HCT116 (cell line): Measurements from ENCODE around the gene MBNL2. TPM values are rescaled to one million over a fixed set of nuclear protein-coding genes. Genes with fewer than 3 reads are reported as not detected.

Experiments used
- ATAC-seq: fragments of 200-7000 bp; cut with Tn5 transposase; 2 replicates; pipeline ENCODE4 v1.9.1; 2020; ENCODE audit warnings: mild to moderate bottlenecking, moderate library complexity
- BruUV-seq: library from RNA; stranded (reverse); fragments of 400-500 nt; replicated peaks from 2 replicates; lab custom pipeline; 2021; lab: Mats Ljungman, UMichigan
- CTCF ChIA-PET: fragments of 300-600 bp; sonication (Branson Sonifier 250); formaldehyde crosslinking; loops from one replicate; lab custom pipeline; 2021; ENCODE audit warnings: antibody characterized with exemption; lab: Charles Lee
- POLR2A ChIA-PET: fragments of 300-600, 350-600 bp; sonication (Branson Sonifier 250); formaldehyde crosslinking; loops from one replicate; lab custom pipeline; 2021; ENCODE audit warnings: antibody characterized with exemption; lab: Charles Lee
- RAD21 ChIA-PET, 2 experiments: fragments of 300-600 bp; sonication (Branson Sonifier 250); formaldehyde crosslinking; loops; one replicate each; lab custom pipeline; 2023; ENCODE audit warnings: low total read pairs in 2 of 2; ENCODE audit not compliant: uncharacterized antibody in 2 of 2, unreplicated experiment in 2 of 2, low non-redundant PET in 1 of 2; lab: Charles Lee
- DNase-seq: peaks from one replicate; pipeline ENCODE4 v3.0.0-alpha.2; 2010; ENCODE audit warnings: low read depth, low spot score
- H2AFZ ChIP-seq: fragments of 200-600 bp; shearing (Covaris generic), sonication (generic); 2 replicates; pipeline ENCODE4 v1.6.1; 2017; ENCODE audit warnings: low read depth, mixed run types, mixed read lengths, antibody characterized with exemption, low read length; ENCODE audit not compliant: poor library complexity, severe bottlenecking
- H3K27ac ChIP-seq: 2 replicates; pipeline ENCODE4 v1.5.1; 2012; ENCODE audit warnings: low read depth, low read length
- H3K27me3 ChIP-seq: fragments of 200-600 bp; sonication (generic); 2 replicates; pipeline ENCODE4 v1.6.1; 2016; ENCODE audit warnings: mixed run types, low read length, mixed read lengths; ENCODE audit not compliant: insufficient read depth
- H3K36me3 ChIP-seq, 2 experiments: fragments of 200-500 bp in 1 of 2; fragments of 200-600 bp in 1 of 2; sonication (Bioruptor generic) in 1 of 2; sonication (generic) in 1 of 2; 2 replicates each; pipeline versions ENCODE4 v1.5.1 to v1.6.1; 2014 to 2016; ENCODE audit warnings: low read length in 2 of 2, inconsistent platforms in 1 of 2, mixed read lengths in 1 of 2, mixed run types in 1 of 2; ENCODE audit not compliant: insufficient read depth in 2 of 2, control insufficient read depth in 1 of 2
- H3K4me1 ChIP-seq, 2 experiments: fragments of 200-600 bp in 1 of 2; sonication (generic) in 1 of 2; 2 replicates each; pipeline versions ENCODE4 v1.5.1 to v1.6.1; 2012 to 2017; ENCODE audit warnings: low read length in 2 of 2, inconsistent platforms in 1 of 2, mild to moderate bottlenecking in 1 of 2, mixed read lengths in 1 of 2, mixed run types in 1 of 2, moderate library complexity in 1 of 2; ENCODE audit not compliant: insufficient read depth in 2 of 2, control insufficient read depth in 1 of 2
- H3K4me2 ChIP-seq: fragments of 200-600 bp; sonication (generic); 2 replicates; pipeline ENCODE4 v1.6.1; 2017; ENCODE audit warnings: mixed run types, low read length, mixed read lengths
- H3K4me3 ChIP-seq, 2 experiments: fragments of 200-600 bp in 1 of 2; sonication (generic) in 1 of 2; replicated peaks in 1 of 2; 2 replicates each; pipeline ENCODE4 v1.5.1; 2011 to 2016; ENCODE audit warnings: low read length in 2 of 2, control low read depth in 1 of 2, low read depth in 1 of 2, mild to moderate bottlenecking in 1 of 2, mixed read lengths in 1 of 2, mixed run types in 1 of 2
- H3K79me2 ChIP-seq: fragments of 200-600 bp; sonication (generic); 2 replicates; pipeline ENCODE4 v1.6.1; 2017; ENCODE audit warnings: mild to moderate bottlenecking, mixed run types, low read length, moderate library complexity, mixed read lengths; ENCODE audit not compliant: insufficient read depth
- H3K9ac ChIP-seq: fragments of 200-600 bp; sonication (generic); 2 replicates; pipeline ENCODE4 v1.6.1; 2016; ENCODE audit warnings: low read length, mixed read lengths
- H3K9me2 ChIP-seq: fragments of 200-600 bp; sonication (generic), shearing (Covaris generic); 2 replicates; pipeline ENCODE4 v1.6.1; 2017; ENCODE audit warnings: mixed run types, mild to moderate bottlenecking, moderate library complexity; ENCODE audit not compliant: insufficient read depth
- H3K9me3 ChIP-seq, 2 experiments: fragments of 200-500 bp in 1 of 2; fragments of 200-600 bp in 1 of 2; sonication (Bioruptor generic) in 1 of 2; sonication (generic) in 1 of 2; 2 replicates each; pipeline ENCODE4 v1.6.1; 2014 to 2017; ENCODE audit warnings: low read length in 2 of 2, mixed read lengths in 2 of 2, inconsistent platforms in 1 of 2, low read depth in 1 of 2, mild to moderate bottlenecking in 1 of 2, mixed run types in 1 of 2, moderate library complexity in 1 of 2; ENCODE audit not compliant: control insufficient read depth in 1 of 2, insufficient read depth in 1 of 2
- H4K20me1 ChIP-seq: fragments of 200-600 bp; sonication (generic), shearing (Covaris generic); 2 replicates; pipeline ENCODE4 v1.6.1; 2017; ENCODE audit warnings: mixed run types, mild to moderate bottlenecking, moderate library complexity; ENCODE audit not compliant: insufficient read depth
- EZH2phosphoT487 ChIP-seq: fragments of 200-600 bp; IDR thresholded peaks from 2 replicates; pipeline ENCODE4 v1.6.1; 2018; ENCODE audit warnings: antibody characterized with exemption, borderline replicate concordance
- FOSL1 ChIP-seq: IDR thresholded peaks from 2 replicates; pipeline ENCODE4 v1.6.1; 2012; ENCODE audit warnings: low read depth
- JUND ChIP-seq: IDR thresholded peaks from 2 replicates; pipeline ENCODE4 v1.6.1; 2012
- POLR2A ChIP-seq: IDR thresholded peaks from 2 replicates; pipeline ENCODE4 v1.7.0; 2011; ENCODE audit warnings: borderline replicate concordance; ENCODE audit not compliant: insufficient read depth, insufficient read length; ENCODE audit errors: extremely low read depth
- SIN3A ChIP-seq: IDR thresholded peaks from 2 replicates; pipeline ENCODE4 v1.6.1; 2012; ENCODE audit warnings: low read depth
- TCF7L2 ChIP-seq: IDR thresholded peaks from 2 replicates; pipeline ENCODE4 v1.7.0; 2011; ENCODE audit warnings: borderline replicate concordance, inconsistent platforms; ENCODE audit not compliant: insufficient read depth, insufficient read length; ENCODE audit errors: extremely low read depth
- YY1 ChIP-seq: IDR thresholded peaks from 2 replicates; pipeline ENCODE4 v1.6.1; 2011; ENCODE audit warnings: low read length, low read depth, moderate library complexity, mild to moderate bottlenecking; ENCODE audit not compliant: insufficient replicate concordance; ENCODE audit errors: extremely low read depth
- intact Hi-C: fragments of 100-400 bp; cut with micrococcal nuclease; formaldehyde crosslinking; loops from 2 replicates; pipeline ENCODE4 v1.10.0; 2022
- total RNA-seq: library from RNA; stranded (reverse); gene quantifications from one replicate; pipeline ENCODE4 v1.2.1, GENCODE V29; 2021; ENCODE audit not compliant: unreplicated experiment
- TF ChIP-seq, protein P1 (sequence below): IDR thresholded peaks from 2 replicates; pipeline ENCODE4 v1.6.1; 2012; ENCODE audit warnings: low read depth
- TF ChIP-seq, protein P2 (sequence below), 3 experiments: fragments of 200-600 bp in 1 of 3; sonication (generic) in 1 of 3; IDR thresholded peaks in 2 of 3; conservative IDR thresholded peaks in 1 of 3; 2 replicates each; pipeline ENCODE4 v1.5.1; 2012 to 2017; ENCODE audit warnings: low read depth in 2 of 3, low read length in 2 of 3, antibody characterized with exemption in 1 of 3, borderline replicate concordance in 1 of 3, control low read depth in 1 of 3, mild to moderate bottlenecking in 1 of 3, mixed read lengths in 1 of 3, mixed run types in 1 of 3, moderate library complexity in 1 of 3; ENCODE audit not compliant: insufficient read depth in 1 of 3
- TF ChIP-seq, protein P3 (sequence below): IDR thresholded peaks from 2 replicates; pipeline ENCODE4 v1.6.1; 2012
- TF ChIP-seq, protein P4 (sequence below): IDR thresholded peaks from 2 replicates; pipeline ENCODE4 v1.6.1; 2012

The MBNL2 gene
- total RNA-seq, 1 experiment from 2014 or later: 73.9 TPM

DNA sequence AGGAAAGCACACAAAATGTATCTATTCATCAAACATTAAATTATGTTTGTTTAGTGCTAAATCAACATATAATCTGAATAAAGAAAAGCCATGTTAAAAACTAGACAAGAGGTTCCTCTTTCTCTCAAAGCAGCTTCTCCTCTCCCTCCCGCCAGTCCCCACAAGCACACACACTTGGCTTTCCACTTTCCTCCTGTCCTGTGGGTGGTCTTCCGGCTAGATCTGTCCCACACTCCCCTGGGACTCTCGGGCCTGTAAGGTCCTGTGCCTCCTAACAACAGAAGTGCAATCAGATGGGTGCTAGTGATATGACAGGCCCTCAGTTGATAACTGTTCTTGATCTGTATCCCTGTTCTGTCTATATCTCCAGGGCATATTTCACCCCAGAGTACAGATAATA lies 166.2 kb downstream of the MBNL2 start:
- ATAC-seq: no peak
- ChIA-PET CTCF (interaction anchor here (1.2 kb wide), 1 partner anchor 12 kb away, joined by 3 read pairs; no protein-coding TSS in a partner anchor), POLR2A (no interaction called here), RAD21 (no interaction called here)
- Histone ChIP-seq H4K20me1 (no peaks in the 10 kb centered on the region), H3K4me3 (no peak overlapping the region), H3K9me3 (no peaks in the 10 kb centered on the region), H3K9ac (no peak overlapping the region), H3K9me2 (no peaks in the 10 kb centered on the region), H2AFZ (no peak overlapping the region), H3K36me3 (0 out of 4 replicates have a peak, but pooled peaks cover 4% of the 10 kb centered on the region in 2 experiments), H3K4me1 (no peaks in the 10 kb centered on the region), H3K27ac (no peak overlapping the region), H3K79me2 (no peaks in the 10 kb centered on the region), H3K27me3 (no peaks in the 10 kb centered on the region), H3K4me2 (no peak overlapping the region)
- BruUV-seq: no TSS peak
- intact Hi-C loops: no loop called here
- DNase-seq: no peak
- TF ChIP-seq, protein P1, sequence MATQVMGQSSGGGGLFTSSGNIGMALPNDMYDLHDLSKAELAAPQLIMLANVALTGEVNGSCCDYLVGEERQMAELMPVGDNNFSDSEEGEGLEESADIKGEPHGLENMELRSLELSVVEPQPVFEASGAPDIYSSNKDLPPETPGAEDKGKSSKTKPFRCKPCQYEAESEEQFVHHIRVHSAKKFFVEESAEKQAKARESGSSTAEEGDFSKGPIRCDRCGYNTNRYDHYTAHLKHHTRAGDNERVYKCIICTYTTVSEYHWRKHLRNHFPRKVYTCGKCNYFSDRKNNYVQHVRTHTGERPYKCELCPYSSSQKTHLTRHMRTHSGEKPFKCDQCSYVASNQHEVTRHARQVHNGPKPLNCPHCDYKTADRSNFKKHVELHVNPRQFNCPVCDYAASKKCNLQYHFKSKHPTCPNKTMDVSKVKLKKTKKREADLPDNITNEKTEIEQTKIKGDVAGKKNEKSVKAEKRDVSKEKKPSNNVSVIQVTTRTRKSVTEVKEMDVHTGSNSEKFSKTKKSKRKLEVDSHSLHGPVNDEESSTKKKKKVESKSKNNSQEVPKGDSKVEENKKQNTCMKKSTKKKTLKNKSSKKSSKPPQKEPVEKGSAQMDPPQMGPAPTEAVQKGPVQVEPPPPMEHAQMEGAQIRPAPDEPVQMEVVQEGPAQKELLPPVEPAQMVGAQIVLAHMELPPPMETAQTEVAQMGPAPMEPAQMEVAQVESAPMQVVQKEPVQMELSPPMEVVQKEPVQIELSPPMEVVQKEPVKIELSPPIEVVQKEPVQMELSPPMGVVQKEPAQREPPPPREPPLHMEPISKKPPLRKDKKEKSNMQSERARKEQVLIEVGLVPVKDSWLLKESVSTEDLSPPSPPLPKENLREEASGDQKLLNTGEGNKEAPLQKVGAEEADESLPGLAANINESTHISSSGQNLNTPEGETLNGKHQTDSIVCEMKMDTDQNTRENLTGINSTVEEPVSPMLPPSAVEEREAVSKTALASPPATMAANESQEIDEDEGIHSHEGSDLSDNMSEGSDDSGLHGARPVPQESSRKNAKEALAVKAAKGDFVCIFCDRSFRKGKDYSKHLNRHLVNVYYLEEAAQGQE: no peak
- no peak for TF ChIP-seq FOSL1
- TF ChIP-seq, protein P2, sequence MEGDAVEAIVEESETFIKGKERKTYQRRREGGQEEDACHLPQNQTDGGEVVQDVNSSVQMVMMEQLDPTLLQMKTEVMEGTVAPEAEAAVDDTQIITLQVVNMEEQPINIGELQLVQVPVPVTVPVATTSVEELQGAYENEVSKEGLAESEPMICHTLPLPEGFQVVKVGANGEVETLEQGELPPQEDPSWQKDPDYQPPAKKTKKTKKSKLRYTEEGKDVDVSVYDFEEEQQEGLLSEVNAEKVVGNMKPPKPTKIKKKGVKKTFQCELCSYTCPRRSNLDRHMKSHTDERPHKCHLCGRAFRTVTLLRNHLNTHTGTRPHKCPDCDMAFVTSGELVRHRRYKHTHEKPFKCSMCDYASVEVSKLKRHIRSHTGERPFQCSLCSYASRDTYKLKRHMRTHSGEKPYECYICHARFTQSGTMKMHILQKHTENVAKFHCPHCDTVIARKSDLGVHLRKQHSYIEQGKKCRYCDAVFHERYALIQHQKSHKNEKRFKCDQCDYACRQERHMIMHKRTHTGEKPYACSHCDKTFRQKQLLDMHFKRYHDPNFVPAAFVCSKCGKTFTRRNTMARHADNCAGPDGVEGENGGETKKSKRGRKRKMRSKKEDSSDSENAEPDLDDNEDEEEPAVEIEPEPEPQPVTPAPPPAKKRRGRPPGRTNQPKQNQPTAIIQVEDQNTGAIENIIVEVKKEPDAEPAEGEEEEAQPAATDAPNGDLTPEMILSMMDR (IDR thresholded peaks at IDR 0.05 in 2 of 3, conservative IDR thresholded peaks at IDR 0.05 in 1 of 3; ENCODE audit: borderline replicate concordance in 1 of 3, insufficient read depth in 1 of 3, low read depth in 2 of 3, low read length in 2 of 3): no peak
- no peak for TF ChIP-seq JUND
- no peak for TF ChIP-seq TCF7L2
- TF ChIP-seq EZH2phosphoT487: no peak
- no peak for TF ChIP-seq POLR2A
- no peak for TF ChIP-seq SIN3A
- TF ChIP-seq, protein P3, sequence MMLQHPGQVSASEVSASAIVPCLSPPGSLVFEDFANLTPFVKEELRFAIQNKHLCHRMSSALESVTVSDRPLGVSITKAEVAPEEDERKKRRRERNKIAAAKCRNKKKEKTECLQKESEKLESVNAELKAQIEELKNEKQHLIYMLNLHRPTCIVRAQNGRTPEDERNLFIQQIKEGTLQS: no peak
- no peak for TF ChIP-seq YY1
- TF ChIP-seq, protein P4, sequence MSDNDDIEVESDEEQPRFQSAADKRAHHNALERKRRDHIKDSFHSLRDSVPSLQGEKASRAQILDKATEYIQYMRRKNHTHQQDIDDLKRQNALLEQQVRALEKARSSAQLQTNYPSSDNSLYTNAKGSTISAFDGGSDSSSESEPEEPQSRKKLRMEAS: no peak
